GM19468 (cell line): ENCODE measurements around the gene FAM184A.
A peak's percentile ranks its signal among the peaks of the same experiment; 100 is the strongest.

Experiments
- ATAC-seq: cut with Tn5 transposase; IDR thresholded peaks from one replicate; pipeline ENCODE4 v1.9.1; 2021; ENCODE audit warnings: mild to moderate bottlenecking, moderate library complexity, moderate number of reproducible peaks; ENCODE audit not compliant: unreplicated experiment; ENCODE audit errors: extremely low read depth

The FAM184A gene

DNA sequence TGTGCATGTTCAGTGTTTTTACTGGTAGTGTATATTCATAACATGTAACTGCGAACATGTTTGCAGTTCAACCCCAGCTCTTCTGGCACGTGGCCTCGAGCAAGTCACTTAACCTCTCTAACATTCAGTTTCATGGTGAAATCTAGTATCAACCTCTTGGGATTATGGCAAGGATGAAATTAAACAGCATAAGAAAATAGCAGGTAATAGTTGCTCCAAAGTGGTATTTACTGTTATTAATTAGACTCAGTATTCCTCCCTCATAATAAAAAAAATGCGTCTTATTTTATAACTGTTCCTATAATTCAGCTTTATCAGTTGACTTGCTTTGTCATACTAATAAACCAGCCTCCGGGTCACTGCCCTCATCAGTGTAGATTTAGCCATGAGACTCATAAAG is 15.0 kb downstream of the FAM184A start:
- ATAC-seq: no peak

DNA sequence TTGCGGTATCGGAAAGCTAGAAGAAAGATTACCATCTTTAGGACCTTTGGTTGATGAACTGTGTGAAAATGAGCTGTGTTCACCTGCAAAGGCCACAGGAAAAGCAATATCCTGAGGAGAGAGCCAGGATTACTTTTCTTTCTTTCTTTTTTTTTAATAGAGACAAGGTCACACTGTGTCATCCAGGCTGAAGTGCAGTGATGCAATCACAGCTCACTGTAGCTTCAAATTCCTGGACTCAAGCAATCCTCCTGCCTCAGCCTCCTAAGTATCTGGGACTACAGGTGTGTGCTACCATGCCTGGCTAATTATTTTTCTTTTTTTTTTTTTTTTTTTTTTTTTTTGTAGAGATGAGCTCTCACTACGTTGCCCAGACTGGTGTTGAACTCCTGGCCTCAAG is 17.2 kb downstream of the FAM184A start:
- no peak for ATAC-seq

DNA sequence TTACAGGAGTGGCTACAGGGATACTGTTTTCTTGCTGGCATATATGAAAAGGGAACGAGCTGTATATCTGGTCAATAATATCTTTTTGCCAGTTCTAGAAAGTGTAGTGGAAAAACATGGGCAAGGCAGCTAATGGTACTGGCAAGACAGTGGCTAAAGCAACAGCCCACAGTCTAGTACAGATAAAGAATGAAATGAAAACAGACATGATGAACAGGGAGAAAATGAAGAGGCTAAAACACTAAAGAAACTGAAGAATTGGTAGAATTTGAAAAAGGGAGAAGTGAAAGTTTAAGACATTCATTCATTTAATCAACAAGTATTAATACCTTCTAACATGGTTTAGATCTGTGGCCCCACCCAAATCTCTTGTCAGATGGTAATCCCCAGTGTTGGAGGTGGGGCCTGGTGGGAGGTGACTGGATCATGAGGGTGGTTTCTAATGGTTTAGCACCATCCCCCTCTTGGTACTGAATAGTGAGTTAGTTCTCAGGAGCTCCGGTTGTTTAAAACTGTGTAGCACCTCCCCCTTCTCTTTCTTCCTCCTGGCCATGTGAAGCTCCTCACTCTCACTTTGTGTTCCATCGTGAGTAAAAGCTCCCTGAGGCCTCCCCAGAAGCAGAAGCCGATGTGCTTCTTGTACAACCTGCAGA is 18.1 kb downstream of the FAM184A start:
- ATAC-seq: no peak

DNA sequence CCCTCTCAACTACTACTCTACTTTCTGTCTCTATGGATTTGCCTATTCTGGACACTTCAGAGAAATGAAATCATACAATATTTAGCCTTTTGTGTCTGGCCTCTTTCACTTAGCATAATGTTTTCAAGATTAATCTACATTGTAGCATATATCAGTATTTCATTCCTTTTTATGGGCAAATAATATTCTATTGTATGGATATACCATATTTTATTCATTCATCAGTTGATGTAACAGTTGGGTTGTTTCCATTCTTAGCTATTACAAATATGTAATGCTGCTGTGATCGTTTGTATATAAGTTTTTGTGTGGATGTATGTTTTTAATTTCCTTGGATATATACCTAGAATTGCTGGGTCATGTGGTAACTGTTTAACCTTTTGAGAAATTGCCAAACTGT is 23.4 kb downstream of the FAM184A start:
- ATAC-seq: no peak

DNA sequence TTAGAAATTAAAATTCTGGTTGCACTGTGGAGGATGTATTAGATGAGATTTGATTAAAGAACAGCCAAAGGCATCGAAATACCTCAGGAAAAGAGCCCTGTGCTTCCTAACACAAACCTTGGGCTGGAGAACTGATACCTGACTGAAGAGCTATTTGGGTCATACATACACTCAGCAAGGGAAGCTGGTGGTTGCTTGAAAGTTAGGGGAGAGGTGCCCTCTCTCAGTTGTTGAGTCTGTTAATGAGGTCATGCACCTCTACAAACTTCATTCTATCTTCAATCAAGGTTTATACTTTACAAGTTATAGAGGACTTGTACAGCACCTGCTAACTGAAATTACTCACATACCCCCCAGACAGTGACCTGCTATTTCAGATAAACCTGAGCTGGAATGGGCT is 25.5 kb downstream of the FAM184A start:
- ATAC-seq: no peak

DNA sequence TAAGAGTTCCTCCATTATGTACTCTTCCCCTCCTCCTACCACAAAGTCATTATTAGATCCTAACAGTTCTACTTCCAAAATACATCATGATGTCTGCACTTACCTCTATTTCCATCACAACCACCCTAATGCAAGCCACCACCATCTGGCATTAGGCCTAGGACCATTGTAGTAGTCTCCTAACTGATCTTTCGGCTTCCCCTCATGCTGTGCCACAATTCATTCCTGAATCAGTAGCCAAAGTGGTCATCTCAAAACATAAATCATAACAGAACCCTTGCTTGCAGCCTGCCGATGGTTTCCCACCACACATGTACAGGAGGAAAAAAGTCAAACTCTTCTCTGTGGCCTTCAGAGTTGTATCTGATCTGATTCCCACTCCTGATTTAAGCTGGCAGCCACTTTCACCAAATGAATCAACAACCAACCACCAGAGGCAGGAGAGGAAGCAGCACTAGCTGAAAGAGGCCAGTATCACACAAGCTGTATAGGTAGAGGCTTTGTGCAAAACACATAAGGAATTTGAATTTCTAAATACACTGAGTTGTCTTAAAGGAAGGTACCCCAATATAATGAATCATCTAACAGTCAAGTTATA is 26.1 kb downstream of the FAM184A start:
- ATAC-seq: peak; percentile 17

DNA sequence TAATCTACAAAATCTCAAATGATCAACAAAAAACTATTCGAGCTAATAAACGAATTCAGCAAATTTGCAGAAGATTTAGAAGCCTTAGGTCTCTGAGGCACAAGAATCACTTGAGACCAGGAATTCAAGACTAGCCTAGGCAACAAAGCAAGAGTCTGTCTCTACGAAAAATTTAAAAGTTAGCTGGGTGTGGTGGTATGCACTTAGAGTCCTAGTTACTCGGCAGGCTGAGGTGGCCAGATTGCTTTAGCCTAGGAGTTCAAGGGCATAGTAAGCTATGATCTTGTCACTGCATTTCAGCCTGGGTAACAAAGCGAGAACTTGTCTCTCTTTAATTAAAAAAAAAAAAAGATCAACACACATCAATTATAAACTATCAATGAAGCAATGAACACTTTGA is 34.2 kb downstream of the FAM184A start:
- ATAC-seq: no peak

DNA sequence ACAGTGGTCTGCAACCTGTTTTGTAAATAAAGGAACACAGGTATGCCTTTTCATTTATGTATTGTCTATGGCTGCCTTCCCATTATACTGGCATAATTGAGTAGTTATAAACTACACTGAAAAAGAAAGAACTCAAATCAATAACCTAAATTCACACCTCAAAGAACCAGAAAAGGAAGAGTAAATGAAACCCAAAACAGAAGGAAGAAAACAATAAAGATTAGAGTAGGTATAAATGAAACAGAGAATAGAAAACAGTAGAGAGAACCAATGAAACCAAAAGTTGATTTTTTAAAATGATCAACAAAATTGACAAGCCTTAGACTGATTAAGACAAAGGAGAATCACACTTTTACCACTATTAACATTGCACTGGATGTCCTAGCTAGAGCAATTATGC is 34.7 kb downstream of the FAM184A start:
- ATAC-seq: peak; percentile 44

DNA sequence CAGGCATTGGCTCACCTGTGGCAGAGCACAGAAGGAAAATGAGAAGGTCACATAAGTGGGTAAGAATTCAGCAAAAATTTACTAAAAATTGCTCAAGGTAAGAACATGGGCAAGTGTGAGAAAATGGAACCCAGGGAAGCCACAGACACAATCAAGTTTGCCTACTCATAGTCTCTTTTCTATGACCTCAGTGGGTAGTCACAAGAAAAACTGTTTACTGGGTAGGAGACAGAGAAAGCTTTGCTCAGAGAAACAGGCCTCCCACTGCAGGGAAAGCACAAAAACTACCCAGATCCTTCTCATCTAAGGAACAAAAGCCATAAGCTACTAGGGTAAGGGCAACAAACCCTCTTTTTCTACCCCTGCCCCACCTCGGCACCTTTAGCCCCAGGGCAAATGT is 35.2 kb downstream of the FAM184A start:
- ATAC-seq: no peak

DNA sequence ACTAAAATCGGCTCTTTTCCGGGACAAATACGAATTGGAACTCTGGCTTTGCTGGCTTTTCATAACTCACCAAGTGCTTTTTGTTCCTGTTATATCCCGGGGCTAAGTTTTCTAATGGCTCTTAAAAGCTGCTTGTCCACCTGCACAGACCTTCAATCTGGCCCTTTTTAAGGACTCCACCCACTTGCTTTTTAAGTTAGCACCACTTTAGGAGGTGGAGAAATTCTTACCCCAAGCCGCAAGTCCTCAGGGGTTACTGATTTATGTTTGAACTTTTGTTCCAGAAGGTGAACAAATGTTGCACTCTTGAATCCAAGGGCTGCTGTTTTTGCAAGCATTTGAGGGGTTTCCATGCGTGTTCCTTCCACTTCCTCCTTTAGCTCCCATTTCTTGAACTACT is 37.8 kb downstream of the FAM184A start:
- no peak for ATAC-seq

DNA sequence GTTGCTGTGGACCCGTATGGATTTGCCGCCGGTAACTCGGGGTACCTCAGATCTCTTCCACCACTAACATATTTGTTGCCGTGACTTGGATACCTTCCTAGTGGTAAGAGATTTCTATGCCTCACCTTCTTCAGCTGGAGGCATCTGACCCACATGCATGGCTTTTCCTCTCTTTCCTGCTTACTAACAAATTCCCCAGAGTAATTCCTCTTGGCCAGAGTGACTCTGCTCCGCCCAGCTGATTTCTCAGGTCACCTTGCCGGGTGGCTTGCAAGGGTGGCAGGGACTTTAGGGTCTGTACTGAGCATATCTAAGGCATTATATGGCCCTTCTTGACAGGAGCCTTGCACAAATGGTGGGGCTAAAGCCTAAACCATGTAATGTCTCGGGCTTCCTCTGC is 38.2 kb downstream of the FAM184A start:
- ATAC-seq: no peak

DNA sequence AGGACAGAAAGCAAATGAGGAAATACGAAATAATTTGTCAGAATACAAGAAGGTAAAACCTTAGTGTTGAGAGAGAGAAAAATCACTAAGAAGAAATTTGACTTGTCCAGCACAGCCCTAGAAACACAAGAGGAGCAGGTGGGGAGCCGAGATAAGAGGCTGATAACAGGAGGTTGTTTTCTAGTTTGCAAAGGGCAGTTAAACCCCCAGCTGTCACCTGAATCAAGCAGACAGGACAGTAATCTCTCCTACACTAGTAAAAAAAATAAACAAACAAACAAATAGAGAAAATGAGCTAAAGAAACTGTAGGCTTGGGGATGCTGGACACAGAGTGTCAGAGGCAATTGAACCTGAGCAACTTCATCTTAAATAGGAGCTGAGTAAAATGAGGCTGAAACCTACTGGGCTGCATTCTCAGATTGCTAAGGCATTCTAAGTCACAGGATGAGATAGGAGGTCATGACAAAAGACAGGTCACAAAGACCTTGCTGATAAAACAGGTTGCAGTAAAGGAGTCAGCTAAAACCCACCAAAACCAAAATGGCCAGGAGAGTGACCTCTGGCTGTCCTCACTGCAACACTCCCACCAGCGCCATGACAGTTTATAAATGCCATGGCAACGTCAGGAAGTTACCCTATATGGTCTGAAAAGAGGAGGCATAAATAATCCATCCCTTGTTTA is 40.4 kb downstream of the FAM184A start:
- no peak for ATAC-seq

DNA sequence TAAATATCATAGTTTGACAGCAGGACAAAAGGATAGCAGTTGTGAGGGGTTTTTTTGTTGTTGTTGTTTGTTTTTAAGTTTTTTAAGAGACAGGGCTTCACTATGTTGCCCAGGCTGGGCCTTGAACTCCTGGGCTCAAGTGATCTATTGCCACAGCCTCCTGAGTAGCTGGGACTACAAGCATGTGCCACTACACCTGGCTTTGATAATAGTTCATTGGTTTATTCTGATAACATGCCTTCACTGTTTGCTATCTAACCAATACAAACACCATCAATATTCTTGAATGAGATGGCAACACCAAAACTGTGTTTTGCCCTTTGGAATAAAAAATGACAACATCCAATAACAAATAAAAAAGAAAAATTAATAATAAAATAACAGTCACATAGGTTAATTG is 41.2 kb downstream of the FAM184A start:
- ATAC-seq: no peak

DNA sequence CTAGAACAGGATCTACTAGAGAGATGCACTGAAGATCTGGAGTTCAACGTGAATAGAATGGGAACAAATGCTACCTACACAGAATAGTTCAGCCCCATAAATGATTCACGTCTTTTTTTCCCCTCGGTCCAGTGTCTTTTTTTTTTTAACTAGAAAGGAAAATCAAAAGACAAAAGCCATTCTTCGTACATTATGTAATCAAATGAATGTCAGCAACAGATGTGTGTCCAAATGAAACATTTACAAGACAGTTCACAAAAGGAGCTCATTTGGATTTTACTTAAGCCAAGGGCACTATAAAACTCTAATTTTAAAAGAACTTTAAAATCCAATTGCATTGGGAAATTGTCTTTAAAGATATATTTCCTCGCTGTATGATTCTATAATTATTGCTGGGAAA is 42.4 kb downstream of the FAM184A start:
- ATAC-seq: no peak

DNA sequence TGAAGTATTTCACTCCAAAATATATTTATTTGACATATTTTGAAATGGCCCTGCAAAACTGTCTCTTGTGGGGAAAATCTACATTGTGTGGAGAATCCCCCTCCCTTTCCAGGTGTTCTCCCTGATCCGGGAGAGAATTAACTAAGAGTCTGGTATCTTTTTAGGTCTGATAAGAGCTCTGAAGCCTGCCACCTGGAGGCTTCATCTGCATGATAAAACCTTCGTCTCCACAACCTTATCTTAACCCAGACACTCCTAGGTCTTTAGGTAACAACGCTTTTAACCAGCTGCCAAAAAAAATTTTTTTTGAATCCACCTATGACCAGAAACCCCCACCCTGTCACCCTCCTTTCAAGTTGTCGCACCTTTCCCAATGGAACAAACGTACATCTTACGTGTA is 43.0 kb downstream of the FAM184A start:
- ATAC-seq: no peak

DNA sequence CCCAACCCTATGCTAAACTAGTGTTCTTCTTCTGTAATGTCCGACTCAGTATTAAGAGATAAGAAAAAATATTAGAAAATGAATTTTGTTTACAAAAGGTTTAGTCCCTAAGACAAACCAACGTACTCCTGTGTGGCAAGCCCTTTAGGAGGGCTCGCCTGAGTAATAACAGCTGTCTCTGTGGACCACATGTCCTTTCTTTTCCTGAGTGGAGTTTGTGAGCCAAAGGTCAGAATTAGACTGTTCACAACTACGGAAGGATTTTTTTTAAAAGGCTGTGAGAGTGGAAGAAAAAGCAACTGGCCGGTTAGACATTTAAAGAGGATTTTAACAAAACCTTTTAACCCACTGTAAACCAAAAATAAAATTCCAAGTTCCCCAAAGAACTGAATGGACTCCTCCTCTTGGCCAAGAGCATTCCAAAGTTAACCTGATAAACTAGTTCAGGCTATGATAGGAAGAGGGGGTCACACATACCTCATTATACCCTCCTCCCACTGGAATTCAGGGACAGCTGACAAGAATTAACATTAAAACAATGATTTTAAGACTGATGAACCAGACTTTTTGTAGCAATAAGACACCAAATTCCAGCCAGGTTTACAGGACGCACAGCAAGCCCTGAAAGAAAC is 43.5 kb downstream of the FAM184A start:
- ATAC-seq: no peak

DNA sequence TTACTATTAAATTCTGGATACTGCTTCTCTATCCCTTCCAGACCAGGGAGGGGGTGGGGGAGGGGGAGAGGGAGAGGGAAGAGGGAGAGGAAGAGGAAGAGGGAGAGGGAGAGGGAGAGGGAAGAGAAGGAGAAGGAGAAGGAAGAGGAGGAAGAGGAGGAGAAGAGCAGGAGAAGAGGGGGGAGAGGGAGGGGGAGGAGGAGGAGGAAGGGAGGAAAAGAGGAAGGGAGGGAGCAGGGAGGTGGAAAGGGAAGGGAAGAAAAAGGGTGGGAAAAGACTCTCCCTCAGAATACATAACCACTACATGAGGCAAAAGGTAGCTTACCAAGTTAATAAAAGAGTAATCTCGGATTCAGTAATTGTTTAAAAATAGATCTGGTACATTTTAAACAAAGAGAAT is 46.0 kb downstream of the FAM184A start:
- ATAC-seq: no peak

DNA sequence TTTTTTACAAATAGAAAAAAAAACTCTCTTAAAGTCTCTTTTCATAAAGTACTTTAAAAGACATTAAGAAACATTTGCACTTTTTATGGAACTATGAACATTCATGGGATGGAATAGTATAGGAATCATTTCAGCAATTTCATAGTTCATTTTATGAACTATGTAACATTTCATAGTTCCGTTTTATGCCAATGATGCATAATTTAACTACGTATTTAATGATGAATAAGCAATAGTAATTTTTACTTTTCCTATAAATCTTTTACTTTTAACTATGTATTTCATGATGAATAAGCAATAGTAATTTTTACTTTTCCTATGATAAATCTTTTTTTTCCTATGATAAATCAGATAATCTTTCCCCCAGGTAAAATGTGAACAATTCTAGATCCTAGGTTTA is 47.7 kb downstream of the FAM184A start:
- ATAC-seq: no peak

DNA sequence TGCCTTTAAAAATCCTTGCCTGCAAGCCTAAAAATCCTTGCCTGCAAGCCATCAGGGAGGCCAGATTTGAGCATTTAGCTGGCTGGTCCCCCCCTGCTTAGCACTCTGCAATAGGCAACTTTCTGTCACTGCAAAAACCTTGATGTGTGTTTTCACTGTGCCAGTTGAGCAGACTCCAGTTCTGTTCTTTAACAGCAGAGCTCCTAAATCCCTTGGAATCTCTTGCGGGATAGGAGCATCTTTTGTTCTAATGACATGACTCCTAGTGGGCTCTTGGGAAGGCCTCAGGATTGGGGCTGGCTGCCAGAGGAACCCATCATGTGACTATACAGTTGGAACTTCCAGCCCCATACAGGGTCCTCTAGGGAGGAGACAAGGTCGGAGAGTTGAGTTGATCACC is 50.4 kb downstream of the FAM184A start:
- ATAC-seq: no peak

DNA sequence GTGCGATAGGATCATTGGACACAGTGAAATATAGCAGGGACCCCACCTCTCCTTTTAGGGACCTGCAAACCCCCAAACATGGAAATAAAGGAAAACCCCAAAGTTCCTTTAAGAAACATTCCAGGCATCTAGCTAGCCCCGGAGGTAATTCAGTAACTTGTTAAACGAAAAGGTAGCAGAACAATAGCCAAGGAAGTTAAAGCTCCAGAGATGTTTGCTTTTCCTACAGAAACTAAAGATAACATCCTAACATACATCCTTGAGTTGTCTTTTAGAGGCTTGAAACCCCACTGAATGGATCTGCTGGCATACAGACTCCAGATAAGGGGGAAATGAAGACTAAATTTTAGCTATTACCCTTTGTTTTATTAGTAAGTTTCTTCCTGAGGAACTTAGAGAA is 51.0 kb downstream of the FAM184A start:
- ATAC-seq: no peak

DNA sequence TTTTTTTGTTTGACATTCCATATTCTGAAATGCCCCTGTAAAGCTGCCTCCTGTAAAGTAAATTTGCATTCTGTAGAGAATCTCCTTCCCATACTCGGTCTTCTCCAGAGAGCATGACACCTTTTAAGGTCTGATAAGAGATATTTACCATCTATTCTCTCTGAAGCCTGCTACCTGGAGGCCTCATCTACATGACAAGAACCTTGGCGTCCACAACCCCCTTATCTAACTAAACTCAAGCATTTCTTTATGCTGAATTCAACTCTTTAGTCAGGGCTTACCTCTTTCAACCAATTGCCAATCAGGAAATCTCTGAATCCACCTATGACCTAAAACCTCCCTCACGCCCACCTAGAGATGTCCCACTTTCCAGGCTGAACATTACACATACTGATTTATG is 51.6 kb downstream of the FAM184A start:
- no peak for ATAC-seq
